ENCODE measurements around the gene KCNQ5.

- TF ChIP-seq, protein P1, sequence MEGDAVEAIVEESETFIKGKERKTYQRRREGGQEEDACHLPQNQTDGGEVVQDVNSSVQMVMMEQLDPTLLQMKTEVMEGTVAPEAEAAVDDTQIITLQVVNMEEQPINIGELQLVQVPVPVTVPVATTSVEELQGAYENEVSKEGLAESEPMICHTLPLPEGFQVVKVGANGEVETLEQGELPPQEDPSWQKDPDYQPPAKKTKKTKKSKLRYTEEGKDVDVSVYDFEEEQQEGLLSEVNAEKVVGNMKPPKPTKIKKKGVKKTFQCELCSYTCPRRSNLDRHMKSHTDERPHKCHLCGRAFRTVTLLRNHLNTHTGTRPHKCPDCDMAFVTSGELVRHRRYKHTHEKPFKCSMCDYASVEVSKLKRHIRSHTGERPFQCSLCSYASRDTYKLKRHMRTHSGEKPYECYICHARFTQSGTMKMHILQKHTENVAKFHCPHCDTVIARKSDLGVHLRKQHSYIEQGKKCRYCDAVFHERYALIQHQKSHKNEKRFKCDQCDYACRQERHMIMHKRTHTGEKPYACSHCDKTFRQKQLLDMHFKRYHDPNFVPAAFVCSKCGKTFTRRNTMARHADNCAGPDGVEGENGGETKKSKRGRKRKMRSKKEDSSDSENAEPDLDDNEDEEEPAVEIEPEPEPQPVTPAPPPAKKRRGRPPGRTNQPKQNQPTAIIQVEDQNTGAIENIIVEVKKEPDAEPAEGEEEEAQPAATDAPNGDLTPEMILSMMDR (IDR thresholded peaks at IDR 0.05; ENCODE audit: low read depth, low read length, poor library complexity, severe bottlenecking): no peak
- TF ChIP-seq EZH2phosphoT487 (IDR thresholded peaks at IDR 0.05; ENCODE audit: borderline replicate concordance, low read length): no peak
Observed at GRCh38 chr6:73047801-73048200, 425.9 kb downstream of the KCNQ5 start.

Measured in DOHH2 (cell line).